ENCODE results near the gene MST1R. TPM values are rescaled to one million over a fixed set of nuclear protein-coding genes. Genes with fewer than 3 reads are reported as not detected.

The MST1R gene
- total RNA-seq, 6 experiments from 2014 or later: 0.15 to 1.9 (median 0.50) TPM

GRCh38 chr3:49865198-49865784, 38.4 kb downstream of the MST1R start:
- Histone ChIP-seq H3K27me3 (peaks cover 0 to 5% of the 10 kb centered on the region in 2 donors), H3K9me3 (no peaks in the 10 kb centered on the region), H3K36me3 (no peaks in the 10 kb centered on the region), H3K4me1 (peaks cover 0 to 8% (median 0%) of the 10 kb centered on the region in 4 donors), H3K4me3 (no peak overlapping the region), H3K27ac (no peak overlapping the region)
- TF ChIP-seq POLR2A (IDR thresholded peaks at IDR 0.05) (no peak), CTCF (IDR thresholded peaks at IDR 0.05) (no peak)
- intact Hi-C loops (cut with DNase I): no loop called here
- DNase-seq: no peak
- WGBS (ENCODE audit: insufficient coverage, low coverage, low lambda C conversion rate, missing lambda C conversion rate): 58% methylated on average over 5 of the region's 7 CpGs
- no peak for ATAC-seq

GRCh38 chr3:49864505-49864904, 39.2 kb downstream of the MST1R start:
- Histone ChIP-seq H3K36me3 (no peaks in the 10 kb centered on the region), H3K4me3 (no peak overlapping the region), H3K4me1 (peaks cover 0 to 7% (median 0%) of the 10 kb centered on the region in 4 donors), H3K27ac (no peak overlapping the region), H3K9me3 (no peaks in the 10 kb centered on the region), H3K27me3 (peaks cover 0 to 5% of the 10 kb centered on the region in 2 donors)
- 16% methylated on average over 2 of the region's 5 CpGs for WGBS (ENCODE audit: insufficient coverage, low coverage, low lambda C conversion rate, missing lambda C conversion rate)
- ATAC-seq: no peak
- intact Hi-C loops (cut with DNase I): no loop called here
- no peak for TF ChIP-seq CTCF (IDR thresholded peaks at IDR 0.05)
- no peak for TF ChIP-seq POLR2A (IDR thresholded peaks at IDR 0.05)
- DNase-seq: no peak

GRCh38 chr3:49859576-49860305, 43.9 kb downstream of the MST1R start:
- TF ChIP-seq POLR2A (IDR thresholded peaks at IDR 0.05): no peak
- no peak for TF ChIP-seq CTCF (IDR thresholded peaks at IDR 0.05)
- intact Hi-C loops (cut with DNase I): no loop called here
- WGBS (ENCODE audit: insufficient coverage, low coverage, low lambda C conversion rate, missing lambda C conversion rate): no CpG with 5 or more reads among the region's 12 CpGs
- H3K4me3 ChIP-seq: no peak overlapping the region
- H3K9me3 ChIP-seq: no peaks in the 10 kb centered on the region
- no peaks in the 10 kb centered on the region for H3K36me3 ChIP-seq
- no peaks in the 10 kb centered on the region for H3K4me1 ChIP-seq
- DNase-seq: no peak
- H3K27ac ChIP-seq: no peak overlapping the region
- no peak for ATAC-seq
- H3K27me3 ChIP-seq: no peaks in the 10 kb centered on the region

- no peak for TF ChIP-seq POLR2A (IDR thresholded peaks at IDR 0.05)
- no peak for TF ChIP-seq CTCF (IDR thresholded peaks at IDR 0.05)
- 0% methylated on average over 6 of the region's 52 CpGs for WGBS (ENCODE audit: insufficient coverage, low coverage, low lambda C conversion rate, missing lambda C conversion rate)
- ATAC-seq: peak; percentile 97 to 100 (median 100)
- DNase-seq: peak; percentile 92 to 93 (median 92)
- Histone ChIP-seq H3K27ac (peak within 1 kb of the TSS in 1 of 3 donors; percentile 31), H3K9me3 (no peaks in the 10 kb centered on the region), H3K27me3 (no peaks in the 10 kb centered on the region), H3K36me3 (no peaks in the 10 kb centered on the region), H3K4me3 (peak within 1 kb of the TSS; percentile 55 to 62 (median 56)), H3K4me1 (no peaks in the 10 kb centered on the region)
- intact Hi-C loops (cut with DNase I): no loop called here
These were observed 47.3 kb downstream of the MST1R start, which contains the start of gene TRAIP for GRCh38 chr3:49856181-49857005. TRAIP (minus strand) TSS chr3:49856564; CDS start chr3:49856453, 111 bp downstream.

Measured in right lobe of liver (tissue), 6 donors.